ENCODE data around the gene KCNJ16.
"Not testable (repeated sequence)": the region's sequence is repeated elsewhere in the genome, so short reads cannot be mapped to it uniquely, and the experiment has no call there.

Gene KCNJ16

DNA sequence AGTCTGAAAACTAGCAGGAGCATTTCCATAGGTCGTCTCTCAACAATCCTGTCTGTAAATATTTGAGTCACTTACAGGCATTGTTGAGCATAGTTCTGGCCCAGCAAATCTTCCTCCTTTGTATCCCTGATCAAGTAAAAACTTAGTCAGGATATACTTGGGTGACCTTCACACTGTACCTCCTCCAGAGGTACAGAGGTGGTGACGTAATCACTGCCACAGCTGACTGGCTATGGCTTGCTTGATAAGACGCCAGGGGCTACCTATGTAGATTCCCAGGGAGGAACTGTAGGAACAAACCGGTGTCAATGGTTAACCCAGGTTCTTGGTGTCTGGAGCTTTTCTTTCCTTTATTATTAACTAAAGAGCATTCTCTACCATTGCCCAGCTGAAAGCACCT lies at the start of gene KCNJ16:
TSS of gene KCNJ16 (plus strand) at position 270 of the 400 bp plus-strand sequence. CDS start 56,863 bp downstream, outside the sequence.
- DNase-seq (ENCODE audit: low read depth, low spot score), result peak; percentile 10

DNA sequence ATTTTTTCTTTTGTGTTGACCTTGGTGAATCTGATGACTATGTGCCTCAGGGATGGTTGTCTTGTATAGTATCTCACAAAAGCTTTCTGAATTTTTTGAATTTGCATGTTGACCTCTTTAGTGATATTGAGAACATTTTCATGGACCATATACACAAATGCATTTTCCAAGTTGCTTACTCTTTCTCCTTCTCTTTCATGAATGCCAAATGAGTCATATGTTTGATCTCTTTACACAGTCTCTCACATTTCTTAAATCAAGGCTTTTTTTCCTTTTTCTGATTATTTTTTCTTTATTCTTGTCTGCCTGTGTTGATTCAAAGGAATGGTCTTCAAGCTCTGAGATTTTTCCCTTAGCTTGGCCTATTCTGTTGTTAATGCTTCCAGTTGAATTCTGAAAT lies 46.6 kb upstream of the KCNJ16 start:
- DNase-seq (ENCODE audit: low read depth, low spot score), result no peak

DNA sequence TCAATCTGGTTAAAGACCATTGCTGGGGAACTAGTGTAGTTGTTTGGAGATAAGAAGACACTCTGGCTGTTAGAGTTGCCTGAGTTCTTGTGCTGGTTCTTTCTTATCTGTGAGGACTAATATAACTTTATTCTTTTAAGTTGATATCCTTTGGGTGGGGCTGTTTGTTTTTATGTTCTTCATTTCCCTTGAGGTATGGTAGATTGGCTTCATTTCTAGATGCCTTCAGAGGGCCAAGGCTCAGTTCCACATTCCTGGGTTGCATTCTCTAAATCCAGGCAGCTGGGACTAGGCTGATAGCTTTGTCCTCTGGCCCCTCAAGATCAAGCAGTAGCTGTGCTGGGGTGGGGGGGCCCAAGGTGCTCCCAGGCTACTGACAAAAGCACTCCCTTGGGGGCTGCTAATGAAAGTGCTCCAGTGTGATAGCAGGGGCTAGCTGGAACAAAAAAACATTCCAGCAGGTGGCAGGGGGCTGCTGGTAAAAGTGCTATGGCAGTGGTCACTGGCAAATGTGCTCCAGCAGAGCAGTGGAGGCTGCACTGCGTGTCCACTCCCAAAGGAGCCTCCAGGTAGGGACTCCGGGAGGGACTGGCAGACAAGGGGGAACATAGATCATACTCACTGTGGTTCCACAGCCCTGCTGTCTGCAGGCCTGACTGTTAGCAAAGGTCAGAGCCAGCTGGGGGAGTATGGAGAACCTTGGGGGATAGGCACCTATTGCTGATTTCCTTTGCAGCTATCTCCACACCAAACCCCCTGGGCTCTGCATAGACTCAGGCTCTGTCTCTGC lies 45.9 kb upstream of the KCNJ16 start:
- DNase-seq (ENCODE audit: low read depth, low spot score), result peak; percentile 17

DNA sequence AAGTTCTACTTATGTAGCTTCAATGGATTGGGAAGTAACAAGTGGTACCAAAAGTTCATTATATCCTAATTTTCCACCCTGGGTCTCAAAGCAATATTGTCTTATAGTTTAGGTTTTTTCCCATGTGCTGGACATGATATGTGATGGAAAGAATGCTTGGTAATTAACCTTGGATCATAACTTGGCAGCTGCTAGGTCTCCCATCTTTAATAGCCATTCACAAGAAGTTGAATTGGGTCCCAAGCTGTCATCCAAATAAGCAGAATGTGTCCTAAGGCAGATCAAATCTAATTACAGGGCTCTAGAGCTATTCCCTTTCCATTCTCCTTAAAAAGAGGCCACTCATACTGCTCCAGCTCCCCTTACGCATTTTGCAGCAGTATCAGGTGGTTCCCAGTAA lies 44.7 kb upstream of the KCNJ16 start:
- no peak for DNase-seq (ENCODE audit: low read depth, low spot score)

DNA sequence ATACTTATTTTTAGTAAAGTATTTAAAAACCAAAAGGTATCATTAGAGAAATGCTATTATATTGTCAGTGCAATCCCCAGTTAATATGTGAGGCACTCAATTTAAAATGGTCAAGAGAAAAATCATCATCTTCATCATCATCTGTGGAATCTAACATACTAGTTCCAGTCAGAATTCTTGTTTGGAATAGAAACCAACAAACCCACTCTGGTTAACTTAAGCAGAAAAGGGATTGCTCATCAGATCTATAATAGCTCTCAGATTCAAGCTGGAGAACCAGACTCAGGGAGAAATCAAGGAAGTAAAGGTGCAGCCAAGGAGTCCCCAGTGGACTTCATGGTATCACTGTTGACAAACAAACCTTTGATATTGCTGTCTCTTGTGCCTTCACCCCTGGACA lies 43.7 kb upstream of the KCNJ16 start:
- no peak for DNase-seq (ENCODE audit: low read depth, low spot score)

DNA sequence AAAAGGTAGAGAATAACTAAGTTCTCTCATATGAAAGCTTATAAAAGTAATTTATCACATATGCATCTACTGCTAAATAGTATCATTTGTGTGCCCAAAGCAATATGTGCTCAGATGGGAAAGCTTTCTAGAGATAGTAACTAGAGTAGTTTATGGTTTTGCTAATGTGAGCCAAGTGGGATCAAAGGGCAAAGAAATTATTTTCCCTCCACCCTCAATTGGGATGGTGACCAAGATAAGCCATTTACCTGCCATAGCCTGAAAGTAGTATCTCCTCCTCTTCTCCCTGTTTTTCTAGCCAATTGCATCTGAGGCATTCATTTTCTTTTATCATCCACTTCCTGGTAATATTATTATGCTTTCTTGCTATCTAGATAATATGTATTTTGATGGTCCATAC lies 41.9 kb upstream of the KCNJ16 start:
- DNase-seq (ENCODE audit: low read depth, low spot score), result no peak

DNA sequence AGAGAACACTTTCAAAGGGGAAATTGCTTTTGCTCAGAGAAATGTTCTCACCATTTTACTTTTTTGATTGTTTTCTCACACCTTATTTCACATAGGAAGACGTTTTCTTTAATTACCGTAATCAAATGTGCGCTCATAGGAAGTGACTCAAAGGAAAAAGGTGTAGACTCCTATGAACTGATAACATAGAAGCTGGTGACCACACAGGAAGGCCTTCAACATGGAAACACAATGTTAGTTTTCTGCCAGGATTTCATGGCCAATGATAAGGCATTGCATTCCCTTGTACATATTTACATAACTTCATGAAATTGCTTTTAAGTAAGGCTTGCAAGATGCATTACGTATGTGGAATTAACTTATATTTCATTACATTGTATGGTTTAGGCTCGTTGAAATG lies 40.9 kb upstream of the KCNJ16 start:
- no peak for DNase-seq (ENCODE audit: low read depth, low spot score)

DNA sequence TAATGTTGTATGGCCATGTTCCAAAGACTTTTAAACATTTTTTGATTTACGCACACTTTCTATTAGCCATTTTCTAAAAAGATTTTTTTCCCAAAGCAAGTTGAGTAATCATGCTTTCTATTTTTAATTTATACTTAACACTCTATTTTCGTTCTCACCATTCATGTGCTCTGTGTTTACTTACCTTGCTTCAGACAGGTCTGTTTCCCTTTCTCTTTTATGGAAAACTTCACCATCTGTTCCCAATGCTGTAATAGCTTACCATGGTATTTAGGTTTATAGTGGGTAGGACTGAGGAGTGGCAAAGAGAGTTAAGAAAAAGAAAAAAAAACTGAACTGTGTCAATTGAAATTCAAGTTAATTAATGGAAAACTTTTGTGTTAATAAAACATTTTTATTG lies 37.5 kb upstream of the KCNJ16 start:
- DNase-seq (ENCODE audit: low read depth, low spot score), result no peak

DNA sequence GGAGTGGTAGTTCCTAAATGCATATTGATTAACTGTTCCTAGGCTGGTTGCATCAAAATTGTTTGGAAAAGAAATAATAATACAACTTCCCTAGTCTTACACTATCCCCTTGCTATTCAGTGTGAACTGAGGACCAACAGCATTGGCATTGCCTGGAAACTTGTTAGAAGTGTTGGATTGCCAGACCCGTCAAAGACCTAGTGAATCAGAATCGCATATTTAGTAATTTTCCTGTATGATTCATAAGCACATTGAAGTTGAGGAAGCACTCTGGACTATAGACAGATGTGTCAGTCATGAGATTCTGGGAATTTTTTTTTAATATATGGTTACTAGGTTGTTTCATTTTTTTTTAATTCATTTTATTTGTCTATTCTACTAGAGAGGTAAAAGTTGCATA lies 34.7 kb upstream of the KCNJ16 start:
- DNase-seq (ENCODE audit: low read depth, low spot score), result no peak

DNA sequence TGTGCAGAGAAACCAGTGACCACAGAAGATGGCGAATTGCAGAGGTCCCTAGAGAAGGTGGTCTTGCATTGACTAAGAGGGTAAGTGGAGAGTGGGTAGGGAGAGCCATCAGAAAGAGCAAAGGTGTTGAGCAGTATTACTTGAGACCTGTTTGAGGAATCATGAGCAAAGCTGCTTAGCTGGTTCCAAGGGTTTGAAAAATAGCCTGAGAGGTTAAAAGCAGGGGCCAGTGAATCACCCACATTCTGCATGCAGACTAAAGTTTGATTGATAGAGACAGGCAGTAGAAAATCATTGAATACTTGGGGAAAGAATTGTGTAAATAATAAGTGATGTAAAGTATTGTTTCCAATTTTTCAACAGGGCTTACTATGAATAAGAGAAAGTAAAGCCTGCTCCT lies 34.0 kb upstream of the KCNJ16 start:
- no peak for DNase-seq (ENCODE audit: low read depth, low spot score)

DNA sequence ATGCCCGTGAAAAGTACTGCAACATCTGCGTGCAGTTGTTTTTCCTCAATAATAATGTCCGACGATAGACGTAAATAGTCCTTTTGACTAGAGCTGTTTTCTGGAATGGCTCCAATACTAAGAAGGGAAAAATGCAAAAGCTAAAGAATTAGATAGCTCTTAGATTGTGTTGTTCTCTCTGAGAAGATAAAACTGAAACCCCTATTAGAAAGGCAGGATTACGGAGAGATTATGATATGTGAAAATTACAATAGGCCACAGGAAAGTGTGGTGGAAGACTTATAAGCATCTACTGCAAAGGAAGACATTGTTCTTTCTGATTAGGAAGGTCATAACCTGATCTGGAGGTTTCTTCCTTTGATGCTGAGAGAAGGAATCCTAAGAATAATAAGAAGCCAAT lies 33.5 kb upstream of the KCNJ16 start:
- no peak for DNase-seq (ENCODE audit: low read depth, low spot score)

DNA sequence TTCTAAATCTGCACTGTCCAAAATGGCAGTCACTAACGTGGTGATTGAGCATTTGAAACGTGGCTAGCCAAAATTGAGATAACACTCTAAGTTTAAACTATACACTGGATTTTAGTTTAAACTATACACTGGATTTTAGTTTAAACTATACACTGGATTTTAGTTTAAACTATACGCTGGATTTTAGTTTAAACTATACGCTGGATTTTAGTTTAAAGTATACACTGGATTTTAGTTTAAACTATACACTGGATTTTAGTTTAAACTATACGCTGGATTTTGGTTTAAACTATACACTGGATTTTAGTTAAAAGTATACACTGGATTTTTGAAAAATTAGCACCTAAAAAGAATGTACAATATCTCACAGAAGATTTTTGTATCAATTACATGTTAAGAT lies 29.2 kb upstream of the KCNJ16 start:
- DNase-seq (ENCODE audit: low read depth, low spot score), result not testable (repeated sequence)

DNA sequence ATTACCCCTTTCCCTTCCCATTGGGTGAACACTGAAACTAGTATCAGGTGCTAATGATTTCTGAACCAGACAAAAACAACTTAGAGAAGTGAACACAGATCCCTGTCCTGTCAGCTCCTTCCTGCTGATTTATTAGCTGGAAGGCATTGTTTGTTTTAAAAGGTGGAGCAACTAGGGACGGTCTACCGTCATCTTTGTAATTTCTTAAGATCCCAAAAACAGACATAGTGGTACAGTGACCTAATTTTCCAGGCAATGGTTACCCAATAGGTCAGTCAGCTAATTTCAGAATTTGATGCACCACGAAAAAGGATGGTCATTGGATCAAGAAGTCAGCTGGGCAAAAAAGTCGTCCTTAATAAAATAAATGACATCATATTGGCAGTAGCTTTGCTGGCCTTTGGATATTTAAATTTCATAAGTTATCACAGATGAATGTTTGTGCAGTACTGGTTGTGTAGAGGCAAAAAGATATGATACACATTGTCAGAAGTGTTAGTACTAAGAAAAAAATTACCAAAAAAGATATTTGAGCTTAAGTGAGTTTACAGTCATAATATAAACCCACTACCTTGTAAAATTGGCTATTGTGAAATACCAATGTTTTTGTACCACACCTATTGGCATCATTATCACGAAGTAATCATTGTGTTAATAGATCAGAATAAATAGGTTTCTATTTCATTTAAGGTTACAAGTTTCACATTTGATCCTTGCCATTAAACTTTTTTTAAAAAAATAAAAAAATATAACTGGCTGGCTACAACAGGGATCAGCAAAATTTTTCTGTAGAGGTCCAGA lies 27.2 kb upstream of the KCNJ16 start:
- DNase-seq (ENCODE audit: low read depth, low spot score), result no peak

DNA sequence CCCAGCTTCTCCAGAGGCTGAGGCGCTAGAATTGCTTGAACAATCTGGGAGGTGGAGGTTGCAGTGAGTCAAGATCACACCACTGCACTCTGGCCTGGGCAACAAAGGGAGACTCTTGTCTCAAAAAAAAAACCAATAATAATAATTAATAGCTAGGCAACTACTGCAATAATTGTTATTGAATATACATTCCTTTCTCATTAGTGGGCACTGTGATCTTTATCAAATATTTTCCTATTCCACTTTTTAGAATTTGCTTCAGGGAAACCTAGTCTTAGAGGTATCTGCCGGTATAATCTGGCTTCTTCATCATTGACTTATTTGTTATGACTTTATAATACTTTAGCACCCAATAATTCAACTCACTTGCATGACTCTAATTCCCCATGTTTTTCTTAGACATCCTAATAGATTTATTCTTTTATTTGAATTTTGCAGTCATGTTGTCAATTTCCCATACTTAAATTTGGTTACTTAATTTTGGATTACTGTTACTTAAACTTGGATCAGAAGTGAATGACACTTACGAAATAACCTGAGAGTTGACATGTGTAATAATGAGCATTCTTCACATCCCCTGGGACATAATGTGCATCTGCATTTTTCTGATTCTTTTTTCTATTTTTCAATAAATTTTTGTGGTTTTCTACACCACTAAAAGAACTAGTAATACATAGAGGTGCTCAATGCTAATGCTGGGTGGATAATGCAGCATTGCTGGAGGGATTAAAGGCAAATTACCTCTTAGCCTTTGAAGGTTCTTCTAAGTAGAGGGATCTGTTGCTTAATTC lies 25.0 kb upstream of the KCNJ16 start:
- peak; percentile 37 for DNase-seq (ENCODE audit: low read depth, low spot score)

DNA sequence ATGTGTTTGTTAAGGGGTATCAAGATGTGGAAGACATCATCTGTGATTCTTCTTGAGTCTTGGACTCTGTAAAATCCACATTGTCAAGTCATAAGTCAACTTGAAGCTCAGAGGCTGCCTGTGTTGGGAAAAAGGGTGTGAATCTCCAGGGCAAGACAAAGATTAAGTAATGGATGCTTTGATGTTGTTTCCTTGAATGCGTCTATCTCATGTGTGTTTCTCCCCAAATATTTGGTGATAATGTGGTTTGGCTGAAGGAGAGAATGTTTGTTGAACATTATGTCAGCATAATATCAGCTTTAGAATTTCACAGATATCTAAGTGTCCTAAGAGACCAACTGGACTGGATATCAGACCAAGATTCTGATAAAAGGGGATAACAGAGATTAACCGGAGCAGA lies 24.1 kb upstream of the KCNJ16 start:
- DNase-seq (ENCODE audit: low read depth, low spot score), result peak; percentile 51

DNA sequence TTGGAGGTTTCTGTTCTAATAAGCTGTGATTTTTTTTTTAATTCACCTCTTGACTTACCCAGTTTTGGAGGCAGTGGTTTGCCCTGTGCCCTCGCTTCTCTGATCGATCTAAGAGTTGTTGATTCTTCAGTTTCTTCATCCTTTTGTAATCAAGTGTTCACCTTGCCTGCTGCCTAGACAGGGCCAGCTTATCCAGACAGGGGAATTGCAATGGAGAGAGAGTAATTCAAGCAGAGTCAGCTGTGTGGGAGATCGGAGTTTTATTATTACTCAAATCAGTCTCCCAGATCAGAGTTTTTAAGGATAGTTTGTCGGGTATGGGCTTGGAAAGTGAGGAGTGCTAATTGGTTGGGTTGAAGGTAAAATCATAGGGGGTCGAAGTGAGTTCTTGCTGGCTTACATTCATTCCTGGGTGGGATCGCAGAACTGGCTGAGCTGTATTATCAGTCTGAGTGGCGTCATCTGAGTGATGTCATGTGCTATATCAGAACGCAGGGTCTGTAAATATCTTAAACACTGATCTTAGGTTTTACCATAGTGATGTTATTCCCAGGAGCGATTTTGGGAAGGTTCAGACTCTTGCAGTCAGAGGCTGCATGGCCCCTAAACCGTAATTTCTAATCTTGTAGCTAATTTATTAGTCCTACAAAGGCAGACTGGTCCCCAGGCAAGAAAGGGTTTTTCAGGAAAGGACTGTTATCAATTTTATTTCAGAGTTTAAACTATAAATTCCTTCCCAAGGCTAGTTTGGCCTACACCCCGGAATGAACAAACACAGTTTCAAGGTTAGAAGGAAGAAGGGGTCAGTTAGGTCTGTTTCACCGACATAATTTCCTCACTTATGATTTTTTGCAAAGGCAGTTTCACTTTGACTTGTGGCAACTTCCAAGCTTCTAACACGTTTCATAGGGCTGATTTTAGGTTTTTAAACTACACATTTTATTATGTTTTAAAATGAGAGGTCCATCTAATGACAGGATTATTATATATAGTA lies 21.5 kb upstream of the KCNJ16 start:
- DNase-seq (ENCODE audit: low read depth, low spot score), result no peak

DNA sequence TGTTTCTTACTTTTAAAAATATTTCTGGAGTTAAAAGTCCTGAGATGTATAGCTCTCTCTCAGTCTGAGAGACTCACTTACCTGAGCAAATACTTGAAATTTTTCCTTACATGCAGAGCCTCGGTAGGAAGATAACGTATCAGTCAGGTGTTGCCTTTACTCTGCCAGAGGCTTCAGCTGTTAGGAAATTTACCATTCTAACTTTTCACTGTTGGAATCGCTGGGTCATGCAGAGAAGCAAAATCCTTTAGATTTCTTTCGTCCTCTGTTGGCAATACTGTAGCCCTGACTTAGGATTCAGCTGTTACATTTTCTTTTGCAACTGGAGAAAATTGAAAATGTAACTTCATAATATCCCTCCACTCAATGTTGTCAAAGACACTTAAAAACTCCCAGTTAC lies 20.0 kb upstream of the KCNJ16 start:
- DNase-seq (ENCODE audit: low read depth, low spot score), result no peak

DNA sequence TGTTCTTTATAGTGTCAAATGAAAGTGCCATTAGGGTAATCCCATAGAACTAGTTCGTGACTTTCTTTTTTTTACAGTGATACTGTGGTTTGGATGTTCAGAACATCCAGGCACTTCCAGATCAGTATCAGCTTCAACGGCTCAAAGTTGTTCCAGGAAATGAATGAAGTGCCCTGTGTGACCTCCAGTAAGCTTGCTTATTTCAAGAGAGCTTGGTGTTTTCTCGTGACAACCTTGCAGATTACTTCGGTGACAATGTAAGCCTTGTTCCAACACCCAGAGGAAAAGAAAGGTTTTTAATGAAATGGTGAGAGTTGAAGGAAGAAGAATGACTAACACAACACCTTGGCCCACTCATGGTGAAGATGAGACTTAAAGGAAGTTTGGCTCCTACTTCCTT lies 16.0 kb upstream of the KCNJ16 start:
- DNase-seq (ENCODE audit: low read depth, low spot score), result no peak

DNA sequence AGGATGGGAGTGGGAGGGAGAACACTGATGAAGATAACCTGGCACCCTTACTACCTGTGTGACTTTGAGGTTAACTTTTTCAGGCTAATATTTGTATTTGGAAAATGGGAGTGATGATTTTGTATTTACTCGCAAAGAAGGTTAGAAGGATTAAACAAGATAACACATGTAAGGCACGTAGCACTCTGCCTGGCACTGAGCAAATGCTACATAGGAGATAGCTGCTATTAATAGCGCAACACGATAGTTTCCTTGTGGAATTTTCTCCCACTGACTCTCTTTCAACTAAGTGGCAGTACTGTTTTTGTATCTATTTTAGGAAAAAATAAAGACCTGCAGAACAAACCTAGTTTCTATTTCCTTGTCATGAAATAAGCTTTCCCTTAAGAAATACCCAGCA lies 15.4 kb upstream of the KCNJ16 start:
- DNase-seq (ENCODE audit: low read depth, low spot score), result no peak

DNA sequence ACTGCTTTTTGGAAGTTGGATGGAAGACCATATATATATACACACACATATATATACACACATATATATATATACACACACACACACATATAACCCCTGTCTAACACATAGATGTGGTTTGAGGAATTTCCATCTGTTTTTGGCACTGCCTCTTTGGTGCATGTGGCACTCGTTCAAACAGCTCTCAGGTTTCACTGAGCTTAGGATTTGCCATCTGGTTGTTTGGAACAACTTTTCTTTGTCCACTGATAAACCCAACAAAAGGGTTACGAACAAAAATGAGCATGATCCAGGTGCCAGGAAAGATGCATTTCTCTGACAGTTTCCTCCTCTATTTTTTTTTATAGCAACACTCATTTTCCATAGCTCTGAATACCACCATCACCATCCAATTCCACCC lies 14.6 kb upstream of the KCNJ16 start:
- DNase-seq (ENCODE audit: low read depth, low spot score), result peak; percentile 71

DNA sequence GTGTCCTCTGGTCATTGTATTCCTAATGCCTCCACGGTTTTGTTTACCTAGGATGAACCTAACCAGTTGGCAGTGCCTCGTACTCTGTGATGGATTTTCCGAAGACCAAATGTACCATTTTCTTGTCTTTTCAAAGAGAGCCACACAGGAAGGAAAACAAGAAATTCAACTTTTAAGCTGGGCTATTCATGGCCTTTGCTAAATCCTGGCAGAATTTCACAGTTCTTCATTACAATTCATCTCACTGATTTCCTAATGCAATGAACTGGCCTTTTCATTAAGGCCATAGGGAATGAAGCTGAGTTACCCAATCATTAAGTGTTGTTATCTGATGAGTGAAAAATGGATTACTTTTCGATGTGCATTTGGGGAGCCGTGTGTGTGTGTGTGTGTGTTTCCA lies 7.9 kb upstream of the KCNJ16 start:
- DNase-seq (ENCODE audit: low read depth, low spot score), result no peak

Measured in astrocyte of the hippocampus (primary cell).